SH-SY5Y (cell line): ENCODE measurements around the gene FERMT2.

Experiments used
- GATA2 ChIP-seq: IDR thresholded peaks from 2 replicates; pipeline ENCODE4 v1.6.1; 2011; ENCODE audit warnings: mild to moderate bottlenecking, low read depth, low read length
- GATA3 ChIP-seq: IDR thresholded peaks from 2 replicates; pipeline ENCODE4 v1.6.1; 2011; ENCODE audit warnings: low read depth, mild to moderate bottlenecking, low read length, moderate library complexity

GRCh38 chr14:52995998-52996397 is 45.1 kb upstream of the FERMT2 start:
- TF ChIP-seq GATA2 (no peak), GATA3 (no peak)
